ENCODE results near the gene GAL3ST2.

DNA sequence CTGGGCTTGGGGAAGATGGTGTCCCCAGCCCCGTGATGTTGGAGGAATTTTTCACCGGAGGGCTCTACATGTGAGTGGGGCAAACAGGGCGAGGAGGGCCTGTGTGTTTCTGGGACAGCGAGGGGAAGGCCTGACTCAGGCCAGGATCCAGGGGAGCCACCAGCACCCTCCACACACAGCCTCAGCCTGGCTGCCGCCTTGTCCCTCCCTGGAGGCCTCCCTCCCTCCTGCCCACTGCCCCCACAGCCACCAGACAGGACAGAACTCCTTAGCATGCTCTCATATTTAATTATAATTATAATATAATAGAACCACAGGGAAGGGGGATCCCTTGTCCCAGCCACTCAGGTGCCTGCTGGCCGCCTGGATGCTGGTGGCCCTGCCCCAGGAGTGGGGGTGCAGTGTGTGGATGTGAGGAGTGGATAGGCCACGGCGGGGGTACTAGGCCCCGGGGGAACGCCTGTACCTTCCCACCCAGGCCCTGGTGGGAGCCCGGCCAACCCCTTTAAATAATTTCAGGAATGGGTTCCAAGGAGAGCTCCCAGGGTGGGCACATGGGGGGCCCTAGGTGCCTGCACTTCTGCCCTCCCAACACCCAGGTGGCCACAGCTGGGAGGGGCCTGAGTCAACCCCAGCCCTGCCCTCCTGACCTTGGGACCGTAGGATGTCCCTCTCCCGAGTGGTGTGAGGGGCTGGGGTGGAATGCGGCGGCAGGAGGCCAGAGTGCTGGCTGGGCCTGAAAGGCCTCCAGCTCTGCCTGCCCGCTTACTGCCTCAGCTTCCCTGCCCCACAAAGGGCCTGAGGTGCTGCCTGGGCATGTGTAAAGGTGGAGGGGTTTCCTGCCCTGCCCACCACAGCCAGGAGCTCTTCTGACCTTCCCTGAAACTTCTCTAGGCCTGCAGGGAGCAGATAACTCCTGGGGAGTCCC, 73.3 kb downstream of the GAL3ST2 start:
- TF ChIP-seq EZH2phosphoT487 (IDR thresholded peaks at IDR 0.05; ENCODE audit: insufficient read depth, low read depth) (no peak), EZH2 (IDR thresholded peaks at IDR 0.05; ENCODE audit: insufficient read depth, poor library complexity, severe bottlenecking) (no peak)

Measured in GM23248 (cell line).